HEK293 (cell line): ENCODE data around the gene FOXM1.

Source experiments
- GLI4 ChIP-seq: fragments of 450-650 bp; formaldehyde crosslinking; IDR thresholded peaks from 2 replicates; pipeline ENCODE4 v1.5.1; 2016; ENCODE audit warnings: missing biosample characterization, missing genetic modification characterization
- GLIS2 ChIP-seq: fragments of 450-650 bp; formaldehyde crosslinking; IDR thresholded peaks from 2 replicates; pipeline ENCODE4 v1.5.1; 2016; ENCODE audit warnings: missing biosample characterization, missing genetic modification characterization
- KLF8 ChIP-seq: fragments of 450-650 bp; formaldehyde crosslinking; IDR thresholded peaks from 2 replicates; pipeline ENCODE4 v1.5.1; 2016; ENCODE audit warnings: missing biosample characterization, missing genetic modification characterization
- ZBTB44 ChIP-seq: fragments of 450-650 bp; IDR thresholded peaks from 2 replicates; pipeline ENCODE4 v1.5.1; 2018; ENCODE audit warnings: missing biosample characterization, mild to moderate bottlenecking, missing genetic modification characterization
- ZFP3 ChIP-seq: fragments of 450-650 bp; formaldehyde crosslinking; IDR thresholded peaks from 2 replicates; pipeline ENCODE4 v1.5.1; 2016; ENCODE audit warnings: low read depth, missing biosample characterization, missing genetic modification characterization
- ZFP69B ChIP-seq: fragments of 450-650 bp; formaldehyde crosslinking; IDR thresholded peaks from 2 replicates; pipeline ENCODE4 v1.5.1; 2016; ENCODE audit warnings: missing biosample characterization, missing genetic modification characterization
- ZNF140 ChIP-seq: fragments of 450-650 bp; formaldehyde crosslinking; IDR thresholded peaks from 2 replicates; pipeline ENCODE4 v1.5.1; 2016; ENCODE audit warnings: missing biosample characterization, missing genetic modification characterization
- ZNF148 ChIP-seq: fragments of 450-650 bp; formaldehyde crosslinking; IDR thresholded peaks from 2 replicates; pipeline ENCODE4 v1.5.0; 2017; ENCODE audit warnings: missing biosample characterization, missing genetic modification characterization, borderline replicate concordance
- ZNF155 ChIP-seq: fragments of 450-650 bp; formaldehyde crosslinking; IDR thresholded peaks from 2 replicates; pipeline ENCODE4 v1.5.1; 2016; ENCODE audit warnings: missing biosample characterization, missing genetic modification characterization
- ZNF23 ChIP-seq: fragments of 450-650 bp; formaldehyde crosslinking; IDR thresholded peaks from 2 replicates; pipeline ENCODE4 v1.5.1; 2016; ENCODE audit warnings: missing biosample characterization, missing genetic modification characterization, borderline replicate concordance
- ZNF239 ChIP-seq: fragments of 450-650 bp; formaldehyde crosslinking; IDR thresholded peaks from 2 replicates; pipeline ENCODE4 v1.5.1; 2016; ENCODE audit warnings: missing biosample characterization, missing genetic modification characterization
- ZNF24 ChIP-seq: fragments of 450-650 bp; formaldehyde crosslinking; IDR thresholded peaks from 2 replicates; pipeline ENCODE4 v1.5.1; 2016; ENCODE audit warnings: missing biosample characterization, missing genetic modification characterization
- ZNF266 ChIP-seq: fragments of 450-650 bp; formaldehyde crosslinking; IDR thresholded peaks from 2 replicates; pipeline ENCODE4 v1.5.1; 2016; ENCODE audit warnings: missing biosample characterization, missing genetic modification characterization, low read depth
- ZNF394 ChIP-seq: fragments of 450-650 bp; formaldehyde crosslinking; IDR thresholded peaks from 2 replicates; pipeline ENCODE4 v1.5.1; 2016; ENCODE audit warnings: missing biosample characterization, missing genetic modification characterization, mild to moderate bottlenecking, moderate library complexity, borderline replicate concordance
- ZNF48 ChIP-seq: fragments of 450-650 bp; formaldehyde crosslinking; IDR thresholded peaks from 2 replicates; pipeline ENCODE4 v1.5.1; 2016; ENCODE audit warnings: missing biosample characterization, missing genetic modification characterization
- ZNF510 ChIP-seq: fragments of 450-650 bp; formaldehyde crosslinking; IDR thresholded peaks from 2 replicates; pipeline ENCODE4 v1.5.1; 2018; ENCODE audit warnings: mild to moderate bottlenecking, missing genetic modification characterization, missing biosample characterization; ENCODE audit not compliant: insufficient replicate concordance
- ZNF555 ChIP-seq: fragments of 450-650 bp; formaldehyde crosslinking; conservative IDR thresholded peaks from 2 replicates; pipeline ENCODE4 v1.5.1; 2017; ENCODE audit warnings: missing biosample characterization, mild to moderate bottlenecking, missing genetic modification characterization, inconsistent platforms
- ZNF558 ChIP-seq: fragments of 450-650 bp; formaldehyde crosslinking; IDR thresholded peaks from 2 replicates; pipeline ENCODE4 v1.5.1; 2016; ENCODE audit warnings: missing biosample characterization, missing genetic modification characterization
- ZNF571 ChIP-seq: fragments of 450-650 bp; formaldehyde crosslinking; IDR thresholded peaks from 2 replicates; pipeline ENCODE4 v1.5.0; 2017; ENCODE audit warnings: missing biosample characterization, missing genetic modification characterization
- ZNF580 ChIP-seq: fragments of 450-650 bp; formaldehyde crosslinking; IDR thresholded peaks from 2 replicates; pipeline ENCODE4 v1.5.1; 2016; ENCODE audit warnings: missing biosample characterization, missing genetic modification characterization
- ZNF585B ChIP-seq: fragments of 450-650 bp; formaldehyde crosslinking; IDR thresholded peaks from 2 replicates; pipeline ENCODE4 v1.5.1; 2016; ENCODE audit warnings: missing biosample characterization, missing genetic modification characterization
- ZNF629 ChIP-seq: fragments of 450-650 bp; formaldehyde crosslinking; IDR thresholded peaks from 2 replicates; pipeline ENCODE4 v1.5.1; 2017; ENCODE audit warnings: missing biosample characterization, missing genetic modification characterization
- ZNF639 ChIP-seq: fragments of 450-650 bp; formaldehyde crosslinking; IDR thresholded peaks from 2 replicates; pipeline ENCODE4 v1.5.1; 2016; ENCODE audit warnings: missing biosample characterization, missing genetic modification characterization
- ZNF670 ChIP-seq: fragments of 450-650 bp; formaldehyde crosslinking; IDR thresholded peaks from 2 replicates; pipeline ENCODE4 v1.5.1; 2016; ENCODE audit warnings: missing biosample characterization, missing genetic modification characterization, low read depth
- ZNF692 ChIP-seq: fragments of 450-650 bp; formaldehyde crosslinking; IDR thresholded peaks from 2 replicates; pipeline ENCODE4 v1.5.1; 2016; ENCODE audit warnings: missing biosample characterization, missing genetic modification characterization
- ZNF704 ChIP-seq: fragments of 450-650 bp; formaldehyde crosslinking; IDR thresholded peaks from 2 replicates; pipeline ENCODE4 v1.5.1; 2016; ENCODE audit warnings: missing biosample characterization, missing genetic modification characterization
- ZNF791 ChIP-seq: fragments of 450-650 bp; formaldehyde crosslinking; IDR thresholded peaks from 2 replicates; pipeline ENCODE4 v1.5.1; 2016; ENCODE audit warnings: missing biosample characterization, missing genetic modification characterization
- ZNF792 ChIP-seq: fragments of 450-650 bp; formaldehyde crosslinking; IDR thresholded peaks from 2 replicates; pipeline ENCODE4 v1.5.1; 2016; ENCODE audit warnings: missing biosample characterization, missing genetic modification characterization
- ZNF843 ChIP-seq: fragments of 450-650 bp; formaldehyde crosslinking; IDR thresholded peaks from 2 replicates; pipeline ENCODE4 v1.5.1; 2016; ENCODE audit warnings: missing biosample characterization, missing genetic modification characterization
- ZSCAN18 ChIP-seq: fragments of 450-650 bp; formaldehyde crosslinking; IDR thresholded peaks from 2 replicates; pipeline ENCODE4 v1.5.1; 2016; ENCODE audit warnings: missing biosample characterization, missing genetic modification characterization

FOXM1 gene

GRCh38 chr12:2890388-2891239, 13.6 kb upstream of the FOXM1 start, which contains the start of gene TULP3 (continued):
- TF ChIP-seq GLI4 (tag by site-specific recombination): peak; percentile 76; the same call in 1 of the 2 replicates
- TF ChIP-seq ZNF670 (tag by site-specific recombination): no peak
- TF ChIP-seq ZFP69B: peak; percentile 56; the same call in 1 of the 2 replicates
- no peak for TF ChIP-seq ZNF510 (tag by site-specific recombination)
- TF ChIP-seq ZNF580: no peak
- no peak for TF ChIP-seq ZNF148 (tag by site-specific recombination)
- peak; percentile 77 for TF ChIP-seq ZNF692
- TF ChIP-seq ZNF555 (tag by site-specific recombination): no peak
- TF ChIP-seq ZNF155 (tag by site-specific recombination): no peak
- peak; percentile 23; the same call in 1 of the 2 replicates for TF ChIP-seq ZNF639 (tag by site-specific recombination)
- TF ChIP-seq GLIS2: peak; percentile 99
- no peak for TF ChIP-seq ZNF791 (tag by site-specific recombination)
- peak; percentile 45; the same call in 1 of the 2 replicates for TF ChIP-seq ZNF629
- peak; percentile 50; the same call in 1 of the 2 replicates for TF ChIP-seq ZNF239 (tag by site-specific recombination)
- TF ChIP-seq ZNF394 (tag by site-specific recombination): no peak
- no peak for TF ChIP-seq ZBTB44 (tag by site-specific recombination)
- TF ChIP-seq ZNF558 (tag by site-specific recombination): no peak; the same call in 1 of the 2 replicates
- TF ChIP-seq ZNF704 (tag by site-specific recombination): no peak
- peak; percentile 19; the same call in 1 of the 2 replicates for TF ChIP-seq ZNF792 (tag by site-specific recombination)
- TF ChIP-seq ZNF48 (tag by site-specific recombination): no peak
- TF ChIP-seq ZNF23: no peak
- TF ChIP-seq ZNF24 (tag by site-specific recombination): peak; percentile 72
- no peak; the same call in 1 of the 2 replicates for TF ChIP-seq ZNF843
- no peak for TF ChIP-seq ZSCAN18 (tag by site-specific recombination)
- no peak for TF ChIP-seq ZFP3 (tag by site-specific recombination)
- TF ChIP-seq KLF8 (tag by site-specific recombination): peak; percentile 40
- TF ChIP-seq ZNF266 (tag by site-specific recombination): no peak
- no peak for TF ChIP-seq ZNF140 (tag by site-specific recombination)
- no peak for TF ChIP-seq ZNF585B (tag by site-specific recombination)
- TF ChIP-seq ZNF571 (tag by site-specific recombination): no peak
